Bone marrow (tissue), 2 donors: ENCODE measurements around the gene EFNA2.
A peak's percentile ranks its signal among the peaks of the same experiment; 100 is the strongest.

ENCODE experiments used
- DNase-seq, 2 donors: peaks; one replicate each; lab custom pipeline; 2025; lab: John Stamatoyannopoulos, UW

Gene EFNA2

GRCh38 chr19:1249298-1249989 is 36.2 kb upstream of the EFNA2 start:
- peak; percentile 83 to 94 for DNase-seq

DNA sequence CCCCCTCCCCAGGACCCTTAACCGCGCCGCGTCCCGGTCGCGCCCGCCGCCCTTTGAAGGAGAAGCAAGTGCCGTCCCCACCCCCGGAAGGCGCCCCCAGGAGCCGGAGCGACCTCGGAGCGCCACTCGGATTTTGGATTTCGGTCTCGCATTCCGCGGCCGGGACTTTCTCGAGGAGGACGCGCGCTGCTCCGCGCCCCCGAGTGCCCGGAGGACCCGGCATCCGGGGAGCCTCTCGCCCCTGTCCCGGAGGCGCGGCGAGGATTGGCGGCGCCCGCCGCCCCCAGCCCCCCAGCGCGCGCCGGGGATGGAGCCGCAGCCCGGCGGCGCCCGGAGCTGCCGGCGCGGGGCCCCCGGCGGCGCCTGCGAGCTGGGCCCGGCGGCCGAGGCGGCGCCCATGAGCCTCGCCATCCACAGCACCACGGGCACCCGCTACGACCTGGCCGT is 35.7 kb upstream of the EFNA2 start:
- no peak for DNase-seq

- no peak for DNase-seq
Measured at GRCh38 chr19:1250437-1251260, 35.0 kb upstream of the EFNA2 start.

DNA sequence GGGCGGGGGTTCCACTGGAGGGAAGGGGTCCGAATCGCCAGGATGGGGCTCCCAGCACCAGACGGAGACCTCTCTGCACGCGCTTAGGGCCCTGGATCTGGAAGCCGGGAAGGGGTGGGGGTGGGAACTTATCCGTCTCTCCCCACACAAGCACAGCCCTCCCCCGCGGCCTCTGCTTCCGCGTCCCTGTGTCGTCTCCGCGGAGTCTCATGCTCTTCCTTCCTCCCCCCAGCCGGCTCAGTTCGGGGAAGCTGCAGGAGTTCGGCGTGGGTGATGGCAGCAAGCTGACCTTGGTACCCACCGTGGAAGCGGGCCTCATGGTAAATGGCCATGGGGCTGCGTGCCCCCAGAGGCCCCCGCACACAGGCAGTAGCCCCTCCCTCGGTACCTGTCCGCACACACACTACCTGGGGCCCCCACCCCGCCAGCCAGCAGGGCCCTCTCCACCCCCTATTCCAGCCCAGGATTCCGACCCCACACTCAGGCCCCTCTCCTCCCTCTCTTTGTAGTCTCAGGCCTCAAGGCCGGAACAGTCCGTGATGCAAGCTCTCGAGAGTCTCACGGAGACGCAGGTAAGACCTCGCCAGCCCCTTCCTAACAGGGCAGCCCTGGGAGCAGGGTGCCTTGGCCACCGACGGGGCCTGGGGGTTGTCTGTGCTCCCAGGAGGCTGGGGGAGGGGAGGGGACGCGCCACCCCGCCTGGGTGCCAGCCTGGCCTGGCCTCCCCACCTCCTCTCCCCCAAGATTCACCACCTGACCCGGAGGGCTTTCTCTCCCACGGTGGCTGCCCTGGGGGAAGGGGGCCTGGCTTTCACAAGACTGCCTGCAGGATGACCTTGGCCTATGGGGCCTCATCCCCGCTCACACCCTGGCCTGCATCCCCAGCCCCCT is 34.1 kb upstream of the EFNA2 start:
- peak; percentile 58 to 59 for DNase-seq

DNA sequence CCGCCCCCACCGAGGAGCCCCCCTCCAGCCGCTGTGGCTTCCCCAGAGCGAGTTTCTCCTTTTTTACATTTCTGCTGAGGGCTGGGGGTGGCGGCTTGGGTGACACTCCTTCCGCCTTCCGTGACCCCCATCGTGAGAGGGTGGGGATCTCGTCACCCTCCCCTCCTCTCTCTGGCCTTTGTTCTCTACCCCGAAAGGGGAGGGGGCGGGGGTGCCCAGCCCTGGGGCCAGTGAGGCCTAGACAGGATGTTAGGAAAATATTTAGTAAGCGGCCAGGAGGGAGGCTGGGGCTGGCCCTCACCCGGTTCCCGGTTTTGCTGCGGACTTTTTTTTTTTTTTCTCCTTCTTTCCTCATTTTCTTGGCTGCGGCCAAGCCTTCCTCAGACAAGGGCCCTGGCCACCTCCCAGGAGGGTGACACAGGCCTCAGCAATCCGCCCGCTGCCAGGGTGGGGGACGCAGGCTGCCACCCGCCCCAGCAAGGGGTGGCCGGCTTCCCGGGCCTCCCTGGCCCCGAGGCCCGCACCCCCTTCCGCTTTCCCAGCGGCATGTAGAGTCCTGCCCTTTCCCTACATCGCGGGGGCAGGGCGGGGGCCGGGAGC is 33.4 kb upstream of the EFNA2 start:
- DNase-seq = peak; percentile 87 to 90

- peak; percentile 96 to 99 for DNase-seq
Measured at GRCh38 chr19:1252821-1253513, 32.7 kb upstream of the EFNA2 start.

GRCh38 chr19:1253514-1254080 is 32.1 kb upstream of the EFNA2 start:
- no peak for DNase-seq

GRCh38 chr19:1254081-1254527 is 31.6 kb upstream of the EFNA2 start:
- DNase-seq = no peak

GRCh38 chr19:1254530-1255185 is 31.0 kb upstream of the EFNA2 start:
- no peak for DNase-seq

- no peak for DNase-seq
Measured at GRCh38 chr19:1255186-1256161, 30.2 kb upstream of the EFNA2 start.

DNA sequence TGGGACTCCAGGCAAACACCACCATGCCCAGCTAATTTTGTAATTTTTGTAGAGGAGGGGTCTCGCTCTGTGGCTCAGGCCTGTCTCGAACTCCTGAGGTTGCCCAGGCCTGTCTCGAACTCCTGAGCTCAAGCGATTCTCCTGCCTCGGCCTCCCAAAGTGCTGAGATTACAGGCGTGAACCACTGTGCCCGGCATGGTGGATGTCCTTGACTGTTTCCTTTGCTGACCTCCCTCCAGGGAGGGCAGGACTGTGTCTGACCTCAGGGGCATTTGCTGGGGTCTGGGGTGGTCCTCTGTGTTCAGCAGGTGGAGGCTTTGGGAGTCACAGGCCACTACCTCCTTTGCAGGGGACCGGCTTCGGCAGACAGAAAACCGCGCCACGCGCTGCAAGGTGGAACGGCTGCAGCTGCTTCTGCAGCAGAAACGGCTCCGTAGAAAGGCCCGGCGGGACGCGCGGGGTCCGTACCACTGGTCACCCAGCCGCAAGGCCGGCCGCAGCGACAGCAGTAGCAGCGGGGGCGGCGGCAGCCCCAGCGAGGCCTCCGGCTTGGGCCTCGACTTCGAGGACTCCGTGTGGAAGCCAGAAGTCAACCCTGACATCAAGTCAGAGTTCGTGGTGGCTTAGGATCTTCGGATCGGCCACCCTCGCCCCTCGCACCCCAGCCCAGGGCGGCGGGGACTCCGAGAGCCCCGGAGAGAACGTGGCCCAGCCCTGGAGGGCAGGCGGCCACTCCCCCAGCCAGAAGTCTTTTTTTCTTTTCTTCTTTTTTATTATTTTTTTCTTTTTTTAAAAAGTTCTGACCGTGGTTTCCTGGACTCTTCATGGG is 28.8 kb upstream of the EFNA2 start:
- DNase-seq = no peak

- DNase-seq = no peak
Measured at GRCh38 chr19:1257475-1258162, 28.1 kb upstream of the EFNA2 start.

DNA sequence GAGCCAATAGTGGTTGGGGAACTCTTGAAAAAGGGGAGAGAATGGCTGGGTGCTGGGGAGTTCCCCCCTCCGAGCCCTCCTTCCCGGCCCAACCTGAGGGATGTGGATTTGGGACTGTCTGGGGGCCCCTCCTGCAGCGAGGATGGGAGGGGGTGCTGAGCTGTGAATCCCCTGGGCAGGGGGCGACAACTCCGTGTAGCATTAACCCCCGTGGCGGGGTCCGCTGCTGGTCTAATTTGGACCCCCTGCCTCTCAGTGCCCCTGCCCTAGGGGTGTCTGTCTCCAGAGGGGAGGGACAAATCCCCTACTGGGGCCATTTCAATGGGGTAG is 27.5 kb upstream of the EFNA2 start:
- no peak for DNase-seq

DNA sequence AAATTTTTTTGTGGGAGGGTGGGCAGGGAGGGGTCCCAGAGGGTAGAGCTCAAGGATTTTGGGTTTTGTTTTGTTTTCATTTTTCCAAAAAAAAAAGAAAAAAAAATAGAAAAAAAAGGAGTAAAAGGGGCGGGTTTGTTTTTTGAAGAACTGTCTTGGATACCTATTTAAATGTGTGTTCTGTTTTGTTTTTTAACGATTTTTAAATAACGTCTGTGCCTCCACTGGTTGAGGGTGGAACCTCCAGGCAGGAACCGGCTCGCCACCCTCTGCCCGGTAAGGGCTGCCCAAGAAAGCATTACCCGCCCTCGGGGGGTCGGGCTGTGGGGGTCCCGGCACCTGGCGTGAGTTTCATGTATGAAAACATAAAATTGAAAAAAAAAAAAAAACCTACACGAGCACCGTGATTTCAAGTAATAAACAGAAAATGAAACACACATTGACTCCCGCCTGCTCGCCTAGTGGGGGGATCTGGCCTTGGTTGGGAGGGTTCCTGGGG is 26.9 kb upstream of the EFNA2 start:
- peak in 1 of 2 donors; percentile 44 for DNase-seq

DNA sequence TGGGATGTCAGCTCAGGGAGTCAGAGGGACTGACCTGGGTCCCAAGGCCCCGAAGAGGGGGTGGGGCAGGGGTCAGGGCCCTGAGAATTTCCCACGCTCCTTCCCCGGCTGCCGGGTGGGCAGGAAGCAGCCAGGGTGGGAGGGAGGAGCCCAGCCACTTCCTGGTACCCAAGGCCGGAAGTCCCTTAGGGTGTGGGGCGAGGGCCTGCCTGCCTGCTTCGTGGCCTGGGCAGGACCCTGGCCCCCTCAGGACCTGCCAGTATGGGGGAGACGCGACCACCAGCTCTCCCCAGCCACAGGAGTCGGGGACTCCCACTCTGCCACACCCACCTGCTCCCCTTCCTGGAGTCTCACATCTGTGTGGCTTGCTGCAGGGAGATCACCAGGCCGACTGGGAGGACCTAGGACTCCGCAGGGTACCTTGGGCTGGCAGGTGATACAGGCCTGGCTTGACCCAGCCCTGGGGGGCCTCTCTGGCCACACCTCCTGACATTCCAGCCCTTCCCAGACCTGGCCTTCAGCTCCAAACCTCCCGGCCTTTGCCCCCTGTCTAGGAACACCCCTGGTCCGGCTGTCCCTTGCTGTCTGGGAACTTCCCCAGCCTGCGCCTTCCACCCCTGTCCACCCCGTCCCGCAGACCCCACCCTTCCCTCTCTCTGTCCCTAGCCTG is 26.3 kb upstream of the EFNA2 start:
- peak; percentile 44 to 78 for DNase-seq

GRCh38 chr19:1259876-1260748 is 25.6 kb upstream of the EFNA2 start:
- no peak for DNase-seq
